ENCODE results near the gene ACSM6. TPM values are rescaled to one million over a fixed set of nuclear protein-coding genes. Genes with fewer than 3 reads are reported as not detected.

Gene ACSM6
- total RNA-seq, 1 donor from 2014 or later = not detected

GRCh38 chr10:95208702-95209391, 14.8 kb downstream of the ACSM6 start:
- H3K27me3 ChIP-seq (ENCODE audit: control insufficient read depth, insufficient read depth, low read length) = no peaks in the 10 kb centered on the region
- H3K4me3 ChIP-seq (ENCODE audit: low read depth, low read length) = no peak overlapping the region
- DNase-seq (ENCODE audit: low read depth) = peak; percentile 33
- no peaks in the 10 kb centered on the region for H3K36me3 ChIP-seq (ENCODE audit: control insufficient read depth, insufficient read depth, low read length)
- no peak for FAIRE-seq
- peak; percentile 20 for TF ChIP-seq CTCF (IDR thresholded peaks at IDR 0.05; ENCODE audit: insufficient read depth, low read length, severe bottlenecking)

- no peak for TF ChIP-seq CTCF (IDR thresholded peaks at IDR 0.05; ENCODE audit: insufficient read depth, low read length, severe bottlenecking)
- no peaks in the 10 kb centered on the region for H3K36me3 ChIP-seq (ENCODE audit: control insufficient read depth, insufficient read depth, low read length)
- H3K4me3 ChIP-seq (ENCODE audit: low read depth, low read length) = no peak overlapping the region
- H3K27me3 ChIP-seq (ENCODE audit: control insufficient read depth, insufficient read depth, low read length) = no peaks in the 10 kb centered on the region
- no peak for FAIRE-seq
- no peak for DNase-seq (ENCODE audit: low read depth)
Measured at GRCh38 chr10:95209509-95210127, 15.6 kb downstream of the ACSM6 start.

GRCh38 chr10:95211606-95212279, 17.7 kb downstream of the ACSM6 start:
- DNase-seq (ENCODE audit: low read depth) (peak; percentile 77), FAIRE-seq (no peak)
- H3K4me3 ChIP-seq (ENCODE audit: low read depth, low read length) = no peak overlapping the region
- no peaks in the 10 kb centered on the region for H3K27me3 ChIP-seq (ENCODE audit: control insufficient read depth, insufficient read depth, low read length)
- TF ChIP-seq CTCF (IDR thresholded peaks at IDR 0.05; ENCODE audit: insufficient read depth, low read length, severe bottlenecking) = no peak
- no peaks in the 10 kb centered on the region for H3K36me3 ChIP-seq (ENCODE audit: control insufficient read depth, insufficient read depth, low read length)

GRCh38 chr10:95214369-95214768, 20.3 kb downstream of the ACSM6 start:
- TF ChIP-seq CTCF (IDR thresholded peaks at IDR 0.05; ENCODE audit: insufficient read depth, low read length, severe bottlenecking) = no peak
- H3K27me3 ChIP-seq (ENCODE audit: control insufficient read depth, insufficient read depth, low read length) = no peaks in the 10 kb centered on the region
- FAIRE-seq = no peak

GRCh38 chr10:95214793-95215192, 20.8 kb downstream of the ACSM6 start:
- Histone ChIP-seq H3K4me3 (ENCODE audit: low read depth, low read length) (no peak overlapping the region), H3K27me3 (ENCODE audit: control insufficient read depth, insufficient read depth, low read length) (no peaks in the 10 kb centered on the region), H3K36me3 (ENCODE audit: control insufficient read depth, insufficient read depth, low read length) (no peaks in the 10 kb centered on the region)
- DNase-seq (ENCODE audit: low read depth) (peak; percentile 93), FAIRE-seq (peak; percentile 80)
- no peak for TF ChIP-seq CTCF (IDR thresholded peaks at IDR 0.05; ENCODE audit: insufficient read depth, low read length, severe bottlenecking)

More at GRCh38 chr10:95214369-95214768, 20.3 kb downstream of the ACSM6 start:
- no peak for DNase-seq (ENCODE audit: low read depth)
- H3K36me3 ChIP-seq (ENCODE audit: control insufficient read depth, insufficient read depth, low read length) = no peaks in the 10 kb centered on the region
- H3K4me3 ChIP-seq (ENCODE audit: low read depth, low read length) = no peak overlapping the region
